K562 (cell line): ENCODE results near the gene CCR2. TPM values are rescaled to one million over a fixed set of nuclear protein-coding genes. Genes with fewer than 3 reads are reported as not detected.

Experiments used
- CBFA2T3 ChIP-seq: fragments of 450-650 bp; IDR thresholded peaks from 2 replicates; pipeline ENCODE4 v1.6.1; 2017
- CC2D1A ChIP-seq: fragments of 450-650 bp; IDR thresholded peaks from 2 replicates; pipeline ENCODE4 v1.6.1; 2017; ENCODE audit warnings: mild to moderate bottlenecking
- CHAMP1 ChIP-seq: fragments of 450-650 bp; IDR thresholded peaks from 2 replicates; pipeline ENCODE4 v1.6.1; 2016; ENCODE audit warnings: mild to moderate bottlenecking
- CTBP1 ChIP-seq: fragments of 450-650 bp; IDR thresholded peaks from 2 replicates; pipeline ENCODE4 v1.6.1; 2016; ENCODE audit warnings: borderline replicate concordance
- DEAF1 ChIP-seq: fragments of 450-650 bp; formaldehyde crosslinking; IDR thresholded peaks from 2 replicates; pipeline ENCODE4 v1.4.0; 2020; ENCODE audit warnings: mild to moderate bottlenecking, moderate library complexity
- E2F3 ChIP-seq: fragments of 250-450 bp; sonication (Bioruptor Pico); IDR thresholded peaks from 2 replicates; pipeline ENCODE4 v1.4.0; 2020; ENCODE audit warnings: mild to moderate bottlenecking
- E2F6 ChIP-seq, 2 experiments: IDR thresholded peaks; 2 replicates each; pipeline ENCODE4 v1.6.1; 2011; ENCODE audit warnings: borderline replicate concordance in 1 of 2, control low read depth in 1 of 2, low read depth in 1 of 2, low read length in 1 of 2, mild to moderate bottlenecking in 1 of 2, mixed read lengths in 1 of 2, moderate library complexity in 1 of 2; ENCODE audit not compliant: insufficient read depth in 1 of 2, insufficient read length in 1 of 2, poor library complexity in 1 of 2, severe bottlenecking in 1 of 2; ENCODE audit errors: extremely low read depth in 1 of 2
- EGR1 ChIP-seq: fragments of 450-650 bp; conservative IDR thresholded peaks from 2 replicates; pipeline ENCODE4 v1.6.1; 2017; ENCODE audit warnings: mild to moderate bottlenecking
- FOXJ3 ChIP-seq: sonication (generic); formaldehyde crosslinking; IDR thresholded peaks from 2 replicates; pipeline ENCODE4 v1.4.0; 2020; ENCODE audit warnings: mild to moderate bottlenecking, missing genetic modification reagents
- GABPB1 ChIP-seq: sonication (generic); formaldehyde crosslinking; IDR thresholded peaks from 2 replicates; pipeline ENCODE4 v1.8.0; 2022; ENCODE audit warnings: mild to moderate bottlenecking, missing genetic modification reagents
- GTF2A2 ChIP-seq: IDR thresholded peaks from 2 replicates; pipeline ENCODE4 v1.6.1; 2016; ENCODE audit warnings: mild to moderate bottlenecking, missing genetic modification characterization, missing compliant biosample characterization
- GTF2E2 ChIP-seq: fragments of 200-800 bp; sonication (Bioruptor generic); IDR thresholded peaks from 2 replicates; pipeline ENCODE4 v1.6.1; 2016; ENCODE audit warnings: missing genetic modification characterization, missing compliant biosample characterization
- MTA2 ChIP-seq: fragments of 450-650 bp; IDR thresholded peaks from 2 replicates; pipeline ENCODE4 v1.6.1; 2016; ENCODE audit warnings: low read depth
- NELFE ChIP-seq: IDR thresholded peaks from 2 replicates; pipeline ENCODE4 v1.6.1; 2011; ENCODE audit warnings: mild to moderate bottlenecking; ENCODE audit not compliant: insufficient read depth, insufficient read length
- PREB ChIP-seq: sonication (generic); formaldehyde crosslinking; IDR thresholded peaks from 2 replicates; pipeline ENCODE4 v1.8.1; 2023; ENCODE audit warnings: mild to moderate bottlenecking, missing genetic modification reagents
- RAD51 ChIP-seq: fragments of 450-650 bp; IDR thresholded peaks from 2 replicates; pipeline ENCODE4 v1.7.1; 2016; ENCODE audit warnings: low read depth, mild to moderate bottlenecking, borderline replicate concordance
- RBM34 ChIP-seq: fragments of 200-400 bp; formaldehyde crosslinking; IDR thresholded peaks from 2 replicates; pipeline ENCODE4 v1.6.1; 2018; ENCODE audit warnings: low read length, borderline replicate concordance; ENCODE audit not compliant: insufficient read depth
- SMAD3 ChIP-seq: fragments of 450-650 bp; formaldehyde crosslinking; conservative IDR thresholded peaks from 2 replicates; pipeline ENCODE4 v1.4.0; 2020; ENCODE audit warnings: mild to moderate bottlenecking
- TEAD2 ChIP-seq: fragments of 450-650 bp; IDR thresholded peaks from 2 replicates; pipeline ENCODE4 v1.6.1; 2016; ENCODE audit warnings: missing genetic modification characterization, control low read depth, missing compliant biosample characterization
- THRAP3 ChIP-seq: fragments of 450-650 bp; IDR thresholded peaks from 2 replicates; pipeline ENCODE4 v1.6.1; 2016; ENCODE audit warnings: mild to moderate bottlenecking, inconsistent platforms, borderline replicate concordance
- XRCC3 ChIP-seq: fragments of 450-650 bp; IDR thresholded peaks from 2 replicates; pipeline ENCODE4 v1.6.1; 2017; ENCODE audit warnings: mild to moderate bottlenecking, moderate library complexity
- ZNF224 ChIP-seq: sonication (generic); formaldehyde crosslinking; IDR thresholded peaks from 2 replicates; pipeline ENCODE4 v1.8.0; 2022; ENCODE audit warnings: mild to moderate bottlenecking, missing genetic modification reagents
- ZNF239 ChIP-seq: fragments of 250-450 bp; sonication (Bioruptor Pico); IDR thresholded peaks from 2 replicates; pipeline ENCODE4 v1.4.0; 2020; ENCODE audit warnings: mild to moderate bottlenecking
- ZNF253 ChIP-seq: fragments of 250-450 bp; sonication (Bioruptor Pico); conservative IDR thresholded peaks from 2 replicates; pipeline ENCODE4 v1.6.1; 2021; ENCODE audit warnings: mild to moderate bottlenecking
- ZNF668 ChIP-seq: fragments of 250-450 bp; sonication (Bioruptor Pico); IDR thresholded peaks from 2 replicates; pipeline ENCODE4 v1.8.0; 2022; ENCODE audit warnings: mild to moderate bottlenecking, inconsistent platforms
- ZSCAN32 ChIP-seq: fragments of 450-650 bp; formaldehyde crosslinking; IDR thresholded peaks from 2 replicates; pipeline ENCODE4 v1.4.0; 2020; ENCODE audit warnings: mild to moderate bottlenecking, moderate library complexity
- polyA plus RNA-seq, 8 experiments: library from polyadenylated mRNA; depleted of rRNA in 4 of 8; stranded (reverse) in 5 of 8; unstranded in 3 of 8; fragments of >200 nt; fragmentation: Nextera tagmentation in 2 of 8; fragmentation: Illumina TruSeq in 1 of 8; extraction: Ambion mirVana in 2 of 8; extraction: Trizol in 1 of 8; gene quantifications; 2 replicates each; pipeline versions ENCODE4 v1.2.1 to v1.2.3, GENCODE V29; 2011 to 2014; ENCODE audit warnings: inconsistent platforms in 1 of 8, missing spikeins in 1 of 8
- total RNA-seq, 7 experiments: library from RNA; depleted of rRNA in 6 of 7; stranded (reverse); fragments of >200 nt in 6 of 7; fragmentation: Illumina TruSeq in 2 of 7; extraction: Trizol in 2 of 7; gene quantifications; 2 replicates each; pipeline versions ENCODE4 v1.2.1 to v1.2.3, GENCODE V29; 2011 to 2021; ENCODE audit warnings: low replicate concordance in 1 of 7

CCR2 gene
- total and polyA plus RNA-seq, 9 of the 15 experiments (the other 6 are each of a cell fraction or from before 2014, with no cell fraction given): not detected

- no peak for TF ChIP-seq CHAMP1
- TF ChIP-seq MTA2: no peak
- TF ChIP-seq E2F6 (IDR thresholded peaks at IDR 0.05; ENCODE audit: borderline replicate concordance in 1 of 2, extremely low read depth in 1 of 2, insufficient read depth in 1 of 2, insufficient read length in 1 of 2, low read depth in 1 of 2, low read length in 1 of 2, poor library complexity in 1 of 2, severe bottlenecking in 1 of 2): no peak
- TF ChIP-seq TEAD2 (tag): no peak
- TF ChIP-seq DEAF1 (CRISPR knock-in tag): no peak
- no peak for TF ChIP-seq PREB (CRISPR knock-in tag)
- no peak for TF ChIP-seq THRAP3
- TF ChIP-seq ZSCAN32: 0 out of 2 replicates have a peak, but pooled peaks have one; percentile 30
- TF ChIP-seq NELFE: no peak
- no peak for TF ChIP-seq ZNF224
- peak; percentile 63 for TF ChIP-seq CBFA2T3
- no peak for TF ChIP-seq CC2D1A
- no peak for TF ChIP-seq SMAD3 (CRISPR knock-in tag)
- TF ChIP-seq GTF2E2 (tag): no peak
- TF ChIP-seq RAD51: no peak
- TF ChIP-seq ZNF239: no peak
- TF ChIP-seq XRCC3: no peak
- TF ChIP-seq ZNF253 (CRISPR knock-in tag): no peak
- TF ChIP-seq GTF2A2 (tag): no peak; the same call in 1 of the 2 replicates
- TF ChIP-seq RBM34: no peak
- no peak for TF ChIP-seq E2F3 (CRISPR knock-in tag)
- peak; percentile 76 for TF ChIP-seq CTBP1
- TF ChIP-seq FOXJ3 (CRISPR knock-in tag): no peak
- TF ChIP-seq ZNF668 (CRISPR knock-in tag): no peak
- no peak for TF ChIP-seq GABPB1
- TF ChIP-seq EGR1: no peak
These were observed 32.3 kb downstream of the CCR2 start (continued) for GRCh38 chr3:46386205-46386604.
